ENCODE measurements around the gene LRPPRC. TPM values are rescaled to one million over a fixed set of nuclear protein-coding genes. Genes with fewer than 3 reads are reported as not detected.

LRPPRC gene
- total RNA-seq, 1 donor from 2014 or later, result 58.0 TPM

DNA sequence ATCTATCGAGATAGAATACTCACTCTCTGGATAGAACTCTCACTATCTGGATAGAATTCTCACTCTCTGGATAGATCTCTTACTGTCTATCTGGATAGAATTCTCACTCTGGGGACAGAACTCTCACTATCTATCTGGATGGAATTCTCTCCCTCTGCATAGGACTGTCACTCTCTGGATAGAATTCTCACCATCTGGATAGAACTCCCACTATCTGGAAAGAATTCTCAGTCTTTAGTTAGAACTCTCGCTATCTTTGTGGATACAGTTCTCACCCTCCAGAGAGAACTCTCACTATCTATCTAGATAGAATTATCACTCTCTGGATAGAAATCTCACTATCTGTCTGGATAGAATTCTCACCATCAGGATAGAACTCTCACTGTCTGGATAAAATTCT lies 140.5 kb downstream of the LRPPRC start:
- no peaks in the 10 kb centered on the region for H3K9me3 ChIP-seq
- TF ChIP-seq, protein P1, sequence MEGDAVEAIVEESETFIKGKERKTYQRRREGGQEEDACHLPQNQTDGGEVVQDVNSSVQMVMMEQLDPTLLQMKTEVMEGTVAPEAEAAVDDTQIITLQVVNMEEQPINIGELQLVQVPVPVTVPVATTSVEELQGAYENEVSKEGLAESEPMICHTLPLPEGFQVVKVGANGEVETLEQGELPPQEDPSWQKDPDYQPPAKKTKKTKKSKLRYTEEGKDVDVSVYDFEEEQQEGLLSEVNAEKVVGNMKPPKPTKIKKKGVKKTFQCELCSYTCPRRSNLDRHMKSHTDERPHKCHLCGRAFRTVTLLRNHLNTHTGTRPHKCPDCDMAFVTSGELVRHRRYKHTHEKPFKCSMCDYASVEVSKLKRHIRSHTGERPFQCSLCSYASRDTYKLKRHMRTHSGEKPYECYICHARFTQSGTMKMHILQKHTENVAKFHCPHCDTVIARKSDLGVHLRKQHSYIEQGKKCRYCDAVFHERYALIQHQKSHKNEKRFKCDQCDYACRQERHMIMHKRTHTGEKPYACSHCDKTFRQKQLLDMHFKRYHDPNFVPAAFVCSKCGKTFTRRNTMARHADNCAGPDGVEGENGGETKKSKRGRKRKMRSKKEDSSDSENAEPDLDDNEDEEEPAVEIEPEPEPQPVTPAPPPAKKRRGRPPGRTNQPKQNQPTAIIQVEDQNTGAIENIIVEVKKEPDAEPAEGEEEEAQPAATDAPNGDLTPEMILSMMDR (IDR thresholded peaks at IDR 0.05), result no peak
- H3K27ac ChIP-seq, result no peak overlapping the region
- no peaks in the 10 kb centered on the region for H3K36me3 ChIP-seq
- peaks cover 33% of the 10 kb centered on the region for H3K27me3 ChIP-seq (ENCODE audit: low read depth)
- DNase-seq, result no peak
- no peaks in the 10 kb centered on the region for H3K4me1 ChIP-seq
- no peak for ATAC-seq
- intact Hi-C loops (cut with DNase I), result no loop called here
- H3K4me3 ChIP-seq, result no peak overlapping the region

DNA sequence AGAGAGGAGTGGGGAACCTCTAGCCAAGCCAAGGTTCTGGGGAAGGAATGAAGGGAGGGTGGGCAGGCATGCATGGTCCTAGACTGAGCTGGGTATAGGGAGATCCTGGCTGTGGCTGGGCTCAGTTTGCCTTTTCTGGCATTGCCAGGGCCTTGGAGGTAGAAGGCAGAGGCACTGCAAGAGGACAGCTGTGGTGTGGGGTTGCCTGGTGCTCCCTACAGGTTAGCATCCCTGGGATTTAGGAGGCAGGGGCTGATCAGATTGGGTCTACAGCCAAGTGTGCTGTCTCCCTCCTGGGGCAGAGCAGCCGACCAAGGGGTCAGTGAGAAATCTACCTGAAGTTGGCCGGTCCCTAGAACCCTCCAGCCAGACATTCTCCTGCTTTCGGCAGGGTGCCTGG lies 141.1 kb downstream of the LRPPRC start:
- peaks cover 30% of the 10 kb centered on the region for H3K27me3 ChIP-seq (ENCODE audit: low read depth)
- intact Hi-C loops (cut with DNase I), result no loop called here
- no peaks in the 10 kb centered on the region for H3K9me3 ChIP-seq
- no peak overlapping the region for H3K27ac ChIP-seq
- DNase-seq (no peak), ATAC-seq (no peak)
- TF ChIP-seq, protein P1 (IDR thresholded peaks at IDR 0.05), result no peak
- H3K4me3 ChIP-seq, result no peak overlapping the region
- no peaks in the 10 kb centered on the region for H3K4me1 ChIP-seq
- H3K36me3 ChIP-seq, result no peaks in the 10 kb centered on the region

DNA sequence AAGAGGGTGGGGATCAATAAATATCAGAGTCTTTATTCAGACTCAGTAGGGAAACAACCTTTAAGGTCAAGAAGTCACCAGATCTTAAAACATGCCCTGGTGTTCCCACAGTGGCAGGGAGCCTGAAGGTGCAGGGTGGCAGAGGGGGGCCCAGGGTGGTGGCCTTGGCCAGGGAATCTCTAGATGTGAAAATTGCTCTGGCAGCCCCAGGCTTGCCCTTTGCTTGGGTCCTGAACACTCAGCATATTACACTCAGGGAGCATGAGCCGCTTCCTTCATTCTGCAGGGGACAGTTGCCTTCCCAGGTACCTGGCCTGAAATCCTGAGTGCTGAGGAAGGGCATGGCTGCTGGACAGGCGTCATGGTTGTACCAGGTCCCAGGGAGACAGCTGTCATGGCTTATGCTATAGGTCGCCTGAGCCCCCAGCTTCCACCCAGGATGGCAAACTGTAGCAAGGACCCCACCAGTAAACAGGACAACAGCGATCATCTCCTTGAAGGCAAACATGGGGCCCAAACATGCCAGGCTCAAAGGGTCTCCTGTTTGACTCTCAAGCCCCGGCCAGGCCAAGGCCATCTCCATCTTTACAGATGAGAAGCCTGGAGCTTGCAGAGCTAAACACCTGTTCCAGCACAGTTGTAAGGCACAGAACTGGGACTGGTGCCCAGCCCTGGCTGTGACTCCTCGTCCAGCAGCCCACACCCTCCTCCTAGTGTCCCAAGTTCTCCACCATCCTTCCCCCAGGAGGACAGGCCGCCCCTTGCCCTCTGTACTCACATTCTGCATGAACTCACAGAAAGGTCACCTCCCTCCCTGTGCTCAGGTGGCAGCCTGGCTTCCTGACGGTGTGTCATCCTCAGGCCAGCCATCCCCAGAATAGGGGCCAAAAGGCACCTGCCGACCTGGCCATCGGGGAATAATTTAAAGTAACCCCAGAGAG lies 142.4 kb downstream of the LRPPRC start:
- Histone ChIP-seq H3K27ac (no peak overlapping the region), H3K9me3 (no peaks in the 10 kb centered on the region), H3K36me3 (no peaks in the 10 kb centered on the region), H3K4me1 (no peaks in the 10 kb centered on the region), H3K4me3 (no peak overlapping the region), H3K27me3 (ENCODE audit: low read depth) (peaks cover 28% of the 10 kb centered on the region)
- intact Hi-C loops (cut with DNase I), result no loop called here
- peak in 1 of 2 donors; percentile 15 for ATAC-seq
- TF ChIP-seq, protein P1 (IDR thresholded peaks at IDR 0.05), result no peak
- no peak for DNase-seq

DNA sequence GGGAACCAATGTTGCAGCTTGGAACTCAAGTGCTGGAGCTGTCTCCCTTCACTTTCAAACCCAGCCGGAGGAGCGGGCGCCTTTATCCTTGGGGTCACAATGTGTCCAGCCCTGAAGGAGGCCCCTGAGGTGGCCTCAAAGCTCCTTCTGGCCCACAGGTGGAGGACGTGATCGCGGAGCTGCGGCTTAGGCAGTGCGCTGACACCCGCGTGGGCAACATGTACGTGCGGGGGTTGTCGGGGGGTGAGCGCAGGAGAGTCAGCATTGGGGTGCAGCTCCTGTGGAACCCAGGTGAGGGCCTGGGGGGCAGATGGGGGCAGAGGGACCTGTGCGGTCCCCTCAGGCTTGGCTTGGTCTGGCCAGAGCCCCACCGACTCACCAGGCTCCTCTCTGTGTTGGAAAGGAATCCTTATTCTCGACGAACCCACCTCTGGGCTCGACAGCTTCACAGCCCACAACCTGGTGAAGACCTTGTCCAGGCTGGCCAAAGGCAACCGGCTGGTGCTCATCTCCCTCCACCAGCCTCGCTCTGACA lies 143.5 kb downstream of the LRPPRC start:
- TF ChIP-seq, protein P1 (IDR thresholded peaks at IDR 0.05), result no peak
- H3K27ac ChIP-seq, result no peak overlapping the region
- intact Hi-C loops (cut with DNase I), result no loop called here
- H3K36me3 ChIP-seq, result no peaks in the 10 kb centered on the region
- DNase-seq (no peak), ATAC-seq (peak in 1 of 2 donors; percentile 9)
- H3K4me3 ChIP-seq, result no peak overlapping the region
- no peaks in the 10 kb centered on the region for H3K4me1 ChIP-seq
- H3K9me3 ChIP-seq, result no peaks in the 10 kb centered on the region
- peaks cover 28% of the 10 kb centered on the region for H3K27me3 ChIP-seq (ENCODE audit: low read depth)

DNA sequence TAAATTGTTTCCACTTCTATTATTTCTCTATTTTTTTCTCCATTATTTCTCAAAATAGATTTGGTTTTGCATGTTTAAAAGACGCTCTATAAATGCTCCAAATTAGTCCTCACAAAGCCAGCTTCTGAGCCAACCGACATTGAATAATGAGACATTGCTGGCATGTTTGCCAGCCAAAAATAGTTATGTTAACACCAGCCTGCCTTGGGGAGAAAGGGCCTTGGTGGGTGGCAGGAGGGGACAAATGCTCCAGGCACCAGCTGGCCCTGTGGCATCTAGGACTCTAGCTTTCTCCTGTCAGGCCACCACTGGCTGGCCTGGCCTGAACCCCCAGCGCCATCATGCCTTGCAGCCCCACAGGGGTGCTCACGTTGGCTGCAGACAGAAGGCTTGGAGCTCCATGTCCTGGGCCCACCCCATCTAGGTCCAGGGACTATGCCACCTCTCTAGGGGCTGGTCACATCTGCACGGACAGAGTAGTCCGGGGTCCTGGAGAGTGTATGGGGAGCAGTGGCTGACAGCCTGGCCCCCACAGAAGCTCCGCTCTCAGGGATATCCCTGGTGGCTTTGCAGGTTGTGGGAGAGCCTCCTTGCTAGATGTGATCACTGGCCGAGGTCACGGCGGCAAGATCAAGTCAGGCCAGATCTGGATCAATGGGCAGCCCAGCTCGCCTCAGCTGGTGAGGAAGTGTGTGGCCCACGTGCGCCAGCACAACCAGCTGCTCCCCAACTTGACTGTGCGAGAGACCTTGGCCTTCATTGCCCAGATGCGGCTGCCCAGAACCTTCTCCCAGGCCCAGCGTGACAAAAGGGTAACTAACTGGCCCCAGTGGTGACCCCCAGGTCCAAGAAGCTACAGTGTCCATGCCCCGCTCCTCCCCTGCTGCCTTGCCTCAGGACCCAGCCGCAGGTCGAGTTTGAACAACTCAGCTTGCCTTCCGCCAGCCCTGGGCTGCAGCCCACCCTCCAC lies 144.5 kb downstream of the LRPPRC start:
- no peak overlapping the region for H3K4me3 ChIP-seq
- H3K27me3 ChIP-seq (ENCODE audit: low read depth), result peaks cover 28% of the 10 kb centered on the region
- H3K9me3 ChIP-seq, result no peaks in the 10 kb centered on the region
- TF ChIP-seq, protein P1 (IDR thresholded peaks at IDR 0.05), result no peak
- no peaks in the 10 kb centered on the region for H3K36me3 ChIP-seq
- ATAC-seq (peak in 1 of 2 donors; percentile 17), DNase-seq (no peak)
- no peak overlapping the region for H3K27ac ChIP-seq
- no peaks in the 10 kb centered on the region for H3K4me1 ChIP-seq
- intact Hi-C loops (cut with DNase I), result no loop called here
